ENCODE measurements around the gene AGPAT3. TPM values are rescaled to one million over a fixed set of nuclear protein-coding genes. Genes with fewer than 3 reads are reported as not detected.

Gene AGPAT3
- polyA plus RNA-seq, 1 donor, result 37.6 TPM

DNA sequence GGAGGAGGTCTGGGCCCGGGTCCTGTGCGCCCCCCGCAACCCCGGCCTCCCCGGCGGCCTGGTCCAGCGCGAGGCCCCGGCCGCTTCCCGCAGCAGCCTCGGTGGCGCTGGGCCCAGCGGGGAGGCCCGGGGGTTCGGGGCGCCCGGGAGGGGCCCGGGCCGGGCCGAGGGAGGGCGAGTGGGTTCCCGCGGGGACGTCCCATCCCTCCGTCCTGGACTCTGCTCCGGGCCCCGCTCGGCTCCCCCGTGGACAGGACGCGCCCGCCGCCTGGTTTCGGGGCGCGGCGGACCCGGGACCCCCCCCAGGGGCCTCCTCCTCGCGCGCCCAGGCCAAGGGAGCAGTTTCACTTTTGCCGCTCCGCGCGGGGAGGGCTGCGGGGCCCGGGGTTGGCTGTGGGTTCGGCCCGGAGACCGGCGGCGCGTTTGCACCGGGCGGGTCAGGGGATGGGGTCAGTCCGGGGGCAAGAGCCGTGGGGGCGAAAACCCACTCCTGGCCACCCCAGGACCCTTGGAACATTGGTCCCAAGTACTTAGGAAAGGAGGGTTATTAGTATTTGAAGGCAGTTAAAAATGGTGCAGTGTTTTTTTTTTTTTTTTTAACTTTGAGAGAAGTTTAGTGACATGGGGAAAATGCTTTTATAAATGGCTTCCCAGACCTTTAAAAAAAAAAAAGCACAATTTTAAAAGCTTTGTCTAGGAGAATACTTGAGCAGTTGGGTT, 677 bp downstream of the AGPAT3 start:
- peak; percentile 43 for DNase-seq

DNA sequence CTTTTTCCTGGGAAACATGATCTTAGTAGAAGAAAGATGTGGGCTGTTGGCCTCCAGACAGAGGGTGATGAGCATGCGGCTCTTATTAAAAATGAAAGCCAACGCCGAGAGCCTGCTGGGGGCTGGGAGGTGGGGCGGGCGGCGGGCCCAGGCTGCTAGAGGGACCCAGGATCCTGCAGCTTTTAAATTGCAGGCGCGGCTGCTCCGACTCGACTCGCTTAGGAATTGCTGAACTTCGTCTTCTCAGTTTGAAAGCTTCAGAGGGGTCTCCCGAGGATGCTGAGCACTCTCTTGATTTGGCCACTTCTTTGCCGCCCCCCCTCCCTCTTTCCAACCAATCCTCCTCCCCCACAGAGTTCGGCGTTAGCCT, 1.2 kb downstream of the AGPAT3 start:
- peak; percentile 52 for DNase-seq

DNA sequence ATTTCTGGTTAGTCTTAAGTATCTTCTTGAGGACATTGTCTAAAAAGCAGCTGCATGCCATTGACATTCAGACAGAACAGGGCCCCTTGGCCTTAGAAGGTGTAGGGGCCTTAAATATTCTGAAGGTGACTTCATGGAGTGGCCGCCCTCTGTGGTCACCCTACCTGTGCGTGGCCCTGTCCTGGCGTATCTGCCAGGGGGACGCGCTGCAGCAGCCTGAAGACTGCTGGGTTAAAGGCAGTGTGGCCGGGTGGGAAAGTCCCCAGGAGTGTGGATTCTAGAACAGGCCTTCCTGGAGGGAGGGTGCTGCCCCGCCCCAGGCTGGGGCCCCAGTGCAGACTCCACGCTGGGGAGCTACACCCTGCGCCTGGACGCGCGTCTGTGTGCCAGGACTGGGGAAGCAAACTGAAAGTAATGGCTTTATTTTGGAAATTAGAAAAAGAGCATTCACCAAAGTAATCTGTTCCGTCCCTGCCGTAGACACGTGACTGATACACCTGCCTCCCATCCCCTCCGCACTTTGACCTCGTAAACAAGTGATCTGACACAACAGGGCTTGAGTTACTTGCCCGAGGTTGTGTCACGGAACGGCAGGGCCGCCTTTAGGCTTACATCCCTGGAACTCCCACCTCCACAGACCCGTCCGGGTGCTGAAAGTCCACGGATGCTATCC, 1.8 kb downstream of the AGPAT3 start:
- no peak for DNase-seq

DNA sequence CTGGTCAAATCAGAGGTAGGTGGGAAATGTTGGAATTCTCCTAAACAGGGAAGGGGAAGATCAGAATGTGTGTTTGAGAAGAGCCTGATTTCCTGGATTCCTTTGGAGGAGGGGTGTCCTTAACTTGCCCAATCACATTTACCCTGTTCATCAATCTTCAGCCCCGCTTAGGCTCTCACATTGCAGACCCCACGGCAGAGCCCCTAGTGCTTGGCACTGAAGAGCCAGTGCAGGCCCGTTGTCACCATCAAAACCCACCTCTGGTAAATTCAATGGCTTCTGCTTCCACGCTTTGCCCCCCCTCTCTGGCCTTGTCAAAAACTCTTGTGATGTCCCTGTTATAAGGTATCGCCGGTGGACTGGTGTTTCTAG, 2.3 kb downstream of the AGPAT3 start:
- DNase-seq, result no peak

DNA sequence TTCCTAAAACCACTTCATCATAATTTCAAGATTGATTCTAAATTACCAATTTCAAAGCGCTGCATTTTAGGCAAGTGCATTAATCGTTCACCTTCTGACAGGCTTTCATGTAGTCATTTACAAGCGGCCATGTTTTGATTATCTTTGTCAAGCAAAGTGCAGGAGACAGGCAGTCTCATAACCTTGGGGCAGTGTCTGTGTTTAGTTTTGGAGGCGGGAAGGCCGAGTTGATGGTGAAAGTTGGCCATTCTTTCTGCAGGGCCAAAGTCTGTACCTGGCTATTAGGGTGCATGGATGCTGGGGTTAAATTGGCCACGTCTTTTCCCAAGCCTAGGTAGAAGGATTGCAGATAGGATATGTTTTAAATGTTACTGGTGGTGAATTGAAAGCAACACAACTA, 2.9 kb downstream of the AGPAT3 start:
- no peak for DNase-seq

DNA sequence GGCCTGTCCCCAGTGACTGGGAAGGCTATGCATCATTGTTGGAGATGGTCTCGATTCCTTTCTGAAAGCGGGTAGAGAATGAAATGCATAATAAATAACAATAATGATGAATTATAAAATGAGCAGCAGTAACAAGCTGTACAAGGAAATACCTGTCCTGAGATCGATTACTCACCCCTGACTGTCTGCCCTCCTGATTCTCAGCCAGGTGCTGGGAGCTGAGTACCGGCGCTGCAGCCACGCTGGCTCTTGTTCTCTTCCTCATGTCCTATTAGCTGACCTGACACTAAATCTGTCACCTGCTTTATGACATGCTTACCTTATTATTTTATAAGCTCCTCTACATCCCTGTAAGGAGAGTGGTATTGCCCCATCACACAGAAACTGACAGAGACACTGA, 3.4 kb downstream of the AGPAT3 start:
- DNase-seq, result no peak

DNA sequence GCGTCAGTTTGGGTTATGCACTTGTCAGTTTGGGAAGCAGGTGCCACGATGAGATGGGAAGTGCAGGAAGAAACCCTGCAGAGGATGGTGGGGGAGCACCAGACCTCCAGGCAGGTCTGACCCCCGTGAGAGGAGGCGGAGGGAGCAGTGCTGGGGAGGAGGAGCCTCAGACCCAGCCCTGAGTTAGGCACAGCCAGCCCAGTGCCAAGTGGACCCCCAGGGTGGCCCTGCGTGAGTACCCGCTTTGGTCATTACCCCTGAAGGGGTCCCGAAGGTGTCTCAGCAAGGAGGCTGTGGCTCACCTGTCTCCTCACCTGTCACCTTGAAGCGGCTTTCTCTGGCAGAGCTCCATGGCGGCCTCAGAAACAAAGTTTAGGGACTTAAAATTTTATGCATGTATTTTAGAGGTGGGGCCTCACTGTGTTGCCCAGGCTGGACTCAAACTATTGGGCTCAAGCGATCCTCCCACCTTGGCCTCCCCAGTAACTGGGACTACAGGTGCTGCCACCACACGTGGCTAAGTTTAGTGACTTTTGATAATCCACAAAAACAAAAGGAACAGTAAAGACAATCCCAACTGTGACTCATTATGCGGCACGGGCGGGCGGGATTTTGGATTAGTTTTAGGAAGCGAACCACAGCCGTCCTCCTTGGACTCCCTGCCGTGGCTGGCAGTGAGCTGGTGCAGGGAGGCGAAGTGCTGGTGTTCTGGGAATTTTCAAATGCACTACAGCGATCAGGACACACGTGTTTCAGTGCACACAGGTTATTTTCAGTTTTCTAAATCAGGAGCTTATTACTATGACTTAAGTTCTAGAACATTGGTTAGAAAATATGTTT, 4.7 kb downstream of the AGPAT3 start:
- no peak for DNase-seq

DNA sequence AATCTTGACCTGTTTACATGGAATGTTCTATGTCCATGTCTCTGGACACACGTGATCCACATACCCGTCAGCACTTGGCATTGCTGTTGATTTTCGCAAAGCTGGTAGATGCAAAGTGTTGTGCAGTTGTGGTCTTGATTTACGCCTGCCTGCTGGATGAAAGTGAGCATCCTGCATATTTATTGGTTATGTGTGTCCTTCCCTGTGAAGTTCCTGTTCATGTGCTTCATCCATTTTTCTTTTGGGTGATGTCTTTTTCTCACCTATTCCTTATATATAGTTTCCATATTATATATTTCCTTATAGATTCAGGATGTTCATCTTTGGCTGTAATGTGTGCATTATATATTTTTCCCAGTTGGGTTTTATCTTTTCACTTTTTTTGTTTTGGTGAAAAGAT, 6.5 kb downstream of the AGPAT3 start:
- DNase-seq, result no peak

DNA sequence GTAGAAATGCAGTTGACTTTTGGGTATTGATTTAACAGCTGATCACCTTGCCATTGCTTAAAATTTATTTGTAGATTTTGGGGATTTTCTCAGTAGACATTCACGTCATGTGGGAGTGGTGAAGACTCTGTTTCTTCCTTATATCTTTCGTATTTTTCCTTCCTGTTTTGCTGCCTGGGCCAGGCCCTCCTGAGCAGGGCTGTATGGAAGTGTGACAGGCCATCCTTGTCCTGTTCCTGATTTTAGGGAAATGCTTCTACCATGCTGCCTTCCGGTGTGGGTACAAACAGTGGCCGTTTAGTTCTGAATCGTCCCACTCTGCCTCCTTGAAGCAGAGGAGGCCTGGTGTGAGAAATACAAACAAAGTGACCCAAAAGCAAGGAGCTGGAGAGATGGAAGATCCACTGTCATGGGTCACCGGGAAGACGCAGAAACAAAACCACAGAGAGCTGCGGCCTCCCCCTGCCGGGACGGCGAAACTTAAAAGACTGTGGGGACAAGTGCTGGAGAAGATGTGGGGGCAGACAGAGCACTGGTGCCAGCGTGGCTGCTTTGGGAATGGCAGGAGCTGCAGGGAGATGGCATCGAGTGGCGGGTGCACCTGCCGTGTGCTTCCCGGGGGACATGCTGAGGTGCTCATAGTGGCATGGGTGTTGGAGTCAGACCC, 7.6 kb downstream of the AGPAT3 start:
- no peak for DNase-seq

DNA sequence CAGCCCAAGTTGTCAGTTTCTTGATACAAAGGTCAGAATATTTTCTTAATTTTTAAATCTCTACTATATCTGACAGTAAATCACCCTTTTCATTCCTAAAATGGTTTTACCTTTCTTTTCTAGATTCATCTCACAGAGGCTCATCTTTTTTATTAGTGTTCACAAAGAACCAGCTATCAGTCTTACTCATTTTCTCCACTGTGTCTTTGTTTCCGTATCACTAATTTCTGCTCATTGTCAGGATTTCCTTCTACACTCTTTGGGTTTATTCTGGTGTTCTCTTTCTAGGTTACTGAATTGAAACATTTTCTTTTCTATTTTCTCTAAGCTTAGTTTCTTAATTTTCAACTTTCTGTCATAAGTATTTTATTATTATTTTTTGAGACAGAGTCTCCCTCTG, 8.7 kb downstream of the AGPAT3 start:
- no peak for DNase-seq

DNA sequence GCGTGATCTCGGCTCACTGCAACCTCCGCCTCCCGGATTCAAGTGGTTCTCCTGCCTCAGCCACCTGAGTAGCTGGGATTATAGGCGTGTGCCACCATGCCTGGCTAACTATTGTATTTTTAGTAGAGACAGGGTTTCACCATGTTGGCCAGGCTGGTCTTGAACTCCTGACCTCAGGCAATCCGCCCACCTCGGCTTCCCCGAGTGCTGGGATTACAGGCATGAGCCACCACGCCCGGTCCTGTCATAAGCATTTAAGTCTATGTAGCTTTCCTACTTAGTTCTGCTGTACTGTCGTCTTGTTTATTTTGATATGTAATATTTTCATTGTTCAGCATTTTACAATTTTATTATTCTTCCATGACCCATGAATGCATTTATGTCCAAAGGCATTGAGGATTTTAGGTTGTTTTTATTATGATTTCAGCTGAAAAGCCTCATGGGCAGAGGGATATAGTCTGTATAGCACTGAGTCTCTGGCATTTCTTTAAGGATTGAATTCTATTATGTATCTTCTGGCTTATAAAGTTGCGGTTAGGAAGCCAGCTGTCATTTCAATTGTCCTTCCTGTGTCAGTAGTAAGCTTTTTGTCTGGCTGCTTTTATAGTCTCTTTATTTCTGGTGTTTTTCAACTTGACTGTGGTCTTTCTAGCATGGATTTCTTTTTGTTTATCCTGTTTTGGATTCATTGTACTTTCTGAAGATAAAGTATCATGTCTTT, 9.2 kb downstream of the AGPAT3 start:
- no peak for DNase-seq

DNA sequence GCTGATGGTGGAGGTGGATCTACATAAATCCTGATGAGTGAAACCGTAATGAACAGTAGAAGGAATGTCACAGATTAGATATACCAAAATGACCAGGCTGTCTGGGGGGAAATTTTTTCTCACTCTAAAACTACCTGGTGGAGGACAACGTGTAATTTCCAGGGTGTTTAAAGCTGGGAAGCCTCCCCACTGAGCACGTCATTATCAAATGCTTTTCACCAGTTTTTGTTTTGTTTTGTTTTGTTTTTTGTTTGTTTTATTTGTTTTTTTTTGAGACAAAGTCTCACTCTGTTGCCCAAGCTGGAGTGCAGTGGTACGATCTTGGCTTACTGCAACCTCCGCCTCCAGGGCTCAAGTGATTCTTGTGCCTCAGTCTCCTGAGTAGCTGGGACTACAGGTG, 11.6 kb downstream of the AGPAT3 start:
- no peak for DNase-seq

DNA sequence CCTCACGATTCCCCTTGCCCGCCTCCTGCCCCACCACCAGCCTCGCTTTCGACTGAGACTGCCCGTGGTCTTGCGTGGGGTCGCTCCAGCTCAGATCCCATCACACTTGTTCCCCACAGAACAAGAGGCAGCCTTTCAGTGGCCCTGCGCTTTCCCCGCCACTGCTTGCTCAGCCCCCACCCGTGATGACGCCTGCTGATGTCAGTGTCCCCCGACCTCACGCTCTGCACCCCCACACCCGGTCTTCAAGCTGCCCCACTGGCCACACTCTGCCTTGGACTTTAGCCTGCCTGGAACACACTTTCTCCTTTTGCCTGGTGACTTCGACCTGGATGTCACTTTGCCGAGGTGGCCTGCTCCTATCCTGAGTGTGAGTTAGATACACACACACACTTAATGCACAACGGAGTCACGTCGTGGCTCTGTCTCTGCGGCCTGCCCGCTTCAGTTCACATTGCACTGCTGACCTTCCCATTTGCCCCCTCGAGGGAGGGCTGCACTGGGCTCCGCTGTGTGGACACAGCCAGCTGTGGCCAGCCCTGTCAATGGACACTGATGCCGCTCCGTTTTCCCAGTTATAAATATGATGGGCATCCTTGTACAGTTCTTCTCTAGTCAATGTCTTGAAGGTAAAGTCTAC, 13.0 kb downstream of the AGPAT3 start:
- DNase-seq, result no peak

DNA sequence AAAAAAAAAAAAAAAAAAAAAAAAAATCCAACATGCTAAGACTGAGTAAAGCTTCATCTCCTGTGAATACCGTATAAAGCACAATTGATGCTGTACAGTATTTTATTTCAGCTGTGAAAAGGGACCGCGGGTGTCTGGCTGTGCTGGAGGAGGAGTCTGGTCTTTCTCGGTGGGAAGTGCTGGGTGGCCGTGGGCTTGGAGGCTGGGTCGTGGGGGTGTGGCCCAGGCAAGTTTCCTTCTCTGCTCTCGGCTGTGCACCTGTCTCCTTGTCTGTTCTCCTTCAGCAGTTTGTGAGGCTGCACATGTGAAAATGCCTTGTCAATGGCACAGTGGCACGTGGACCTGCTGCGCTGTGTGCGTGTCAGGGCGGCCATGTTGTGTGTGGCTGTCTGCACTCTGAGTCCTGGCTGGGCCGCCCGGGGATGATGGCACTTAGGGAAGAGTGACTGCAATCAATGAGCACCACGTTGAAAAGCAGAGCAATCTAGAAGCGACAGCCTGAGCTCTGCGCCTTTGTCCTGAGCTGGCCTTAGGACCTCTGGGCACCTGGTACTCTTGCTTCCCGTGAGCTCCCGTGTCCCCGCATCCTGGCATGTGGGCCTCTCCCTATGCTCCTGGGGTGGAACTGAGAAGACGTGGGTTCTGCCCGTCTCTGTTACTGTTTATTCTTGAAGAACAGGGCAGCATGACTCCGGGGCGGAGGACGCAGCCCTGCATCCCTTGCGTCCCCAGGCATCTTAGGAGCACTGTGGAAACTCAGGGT, 14.5 kb downstream of the AGPAT3 start:
- DNase-seq, result no peak

DNA sequence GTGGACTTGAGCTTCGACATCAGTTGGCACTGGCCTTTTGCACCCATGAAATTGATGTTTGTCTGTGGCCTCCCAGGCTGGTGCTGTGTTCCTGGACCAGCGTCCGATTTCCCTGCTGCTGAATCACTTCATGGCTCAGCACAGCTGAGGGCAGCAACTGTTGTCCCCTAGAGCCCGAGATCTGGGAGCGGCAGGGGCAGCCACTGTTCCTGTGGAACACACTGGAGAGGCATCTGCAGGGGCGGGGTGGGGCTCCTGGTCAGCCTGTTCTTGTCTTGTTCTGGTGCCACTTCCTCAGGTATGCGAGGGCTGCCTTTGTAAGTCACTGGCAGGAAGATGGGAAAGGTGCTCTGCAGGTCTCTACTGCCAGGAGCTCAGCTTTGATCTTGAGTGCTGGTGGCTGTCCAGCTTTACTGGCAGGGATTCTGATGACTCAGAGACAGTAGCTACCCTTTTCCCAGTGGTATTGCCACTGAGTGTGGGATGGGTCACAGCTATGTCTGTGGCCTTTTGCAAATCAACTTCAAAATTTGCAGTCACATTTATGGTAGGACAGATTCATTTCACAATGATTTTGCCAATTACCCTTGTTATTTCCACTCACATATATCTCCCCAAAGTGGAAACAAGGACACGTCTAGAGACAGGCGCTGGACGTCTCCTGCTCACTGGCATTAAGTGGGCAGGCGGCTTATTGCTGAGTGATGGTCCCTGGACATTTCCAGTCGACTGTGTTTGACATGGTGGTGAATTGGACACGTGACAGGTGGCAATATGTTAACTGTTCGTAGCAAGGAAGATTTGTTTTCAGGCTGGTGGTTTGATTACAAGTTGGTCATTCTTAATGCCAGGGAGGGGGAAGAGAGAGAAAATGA, 15.3 kb downstream of the AGPAT3 start:
- no peak for DNase-seq

DNA sequence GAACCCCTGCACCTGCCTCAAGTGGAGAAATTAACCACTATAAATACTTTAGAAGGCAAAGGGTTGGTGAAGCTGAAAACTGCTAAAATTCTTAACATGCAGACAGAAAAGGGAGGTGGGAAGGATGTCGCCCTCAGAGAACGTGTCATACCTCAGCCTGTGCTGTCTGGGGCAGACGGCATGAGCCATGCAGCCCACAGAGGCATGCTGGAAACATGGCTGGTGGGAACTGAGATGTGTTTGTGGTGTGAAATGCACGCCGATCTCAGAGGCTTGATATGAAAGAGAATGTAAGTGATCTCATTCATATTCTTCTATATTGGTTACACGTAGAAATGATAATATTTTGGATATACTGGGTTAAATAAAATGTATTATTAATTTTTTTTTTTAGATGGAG, 16.3 kb downstream of the AGPAT3 start:
- DNase-seq, result no peak

DNA sequence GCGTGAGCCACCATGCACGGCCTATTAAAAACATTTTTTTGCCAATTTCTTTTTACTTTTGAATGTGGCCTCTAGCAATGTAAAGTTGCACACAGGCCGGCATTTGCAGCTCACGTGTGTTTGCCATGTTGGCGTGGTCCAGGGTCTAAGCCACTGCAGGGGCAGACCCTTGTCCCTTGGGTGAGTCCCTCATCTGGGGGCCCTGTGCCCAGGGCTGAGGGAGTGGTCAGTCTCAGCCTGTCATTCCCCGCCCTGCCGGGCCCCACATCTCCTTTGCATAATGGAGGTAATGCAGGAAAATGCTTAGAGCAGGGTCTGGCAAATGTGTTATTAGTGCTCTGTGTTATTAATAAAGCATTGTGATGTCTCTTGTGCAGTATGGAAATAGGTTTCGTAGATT, 16.9 kb downstream of the AGPAT3 start:
- DNase-seq, result no peak

DNA sequence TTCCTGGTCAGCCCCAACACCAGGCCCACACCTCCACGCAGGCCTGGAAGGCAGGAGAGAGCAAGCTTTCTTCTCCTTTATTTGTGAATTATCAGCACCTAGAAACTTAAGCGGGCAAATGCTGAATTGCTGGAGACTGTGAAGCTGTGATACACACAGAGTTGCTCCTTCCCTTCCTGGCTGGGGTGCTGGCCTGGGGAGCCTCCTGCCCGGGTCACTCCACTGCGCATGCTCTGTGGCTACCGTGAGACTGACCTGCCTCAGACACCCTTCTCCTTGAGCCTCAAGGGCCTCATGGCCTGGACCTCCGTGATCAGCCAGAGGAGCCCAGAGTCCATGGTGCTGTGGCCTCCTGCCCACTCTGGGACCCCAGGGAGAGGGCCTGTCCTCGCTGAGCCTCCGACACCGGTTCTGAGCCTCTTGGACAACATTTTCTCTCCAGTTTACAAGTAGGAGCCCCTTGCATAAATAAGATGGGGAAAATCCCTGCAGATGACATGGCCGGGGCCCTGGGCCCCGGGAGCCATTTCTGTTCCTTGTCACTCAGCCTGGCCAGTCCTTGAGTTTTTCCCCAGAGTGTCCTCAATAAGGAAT, 18.0 kb downstream of the AGPAT3 start:
- DNase-seq, result no peak

DNA sequence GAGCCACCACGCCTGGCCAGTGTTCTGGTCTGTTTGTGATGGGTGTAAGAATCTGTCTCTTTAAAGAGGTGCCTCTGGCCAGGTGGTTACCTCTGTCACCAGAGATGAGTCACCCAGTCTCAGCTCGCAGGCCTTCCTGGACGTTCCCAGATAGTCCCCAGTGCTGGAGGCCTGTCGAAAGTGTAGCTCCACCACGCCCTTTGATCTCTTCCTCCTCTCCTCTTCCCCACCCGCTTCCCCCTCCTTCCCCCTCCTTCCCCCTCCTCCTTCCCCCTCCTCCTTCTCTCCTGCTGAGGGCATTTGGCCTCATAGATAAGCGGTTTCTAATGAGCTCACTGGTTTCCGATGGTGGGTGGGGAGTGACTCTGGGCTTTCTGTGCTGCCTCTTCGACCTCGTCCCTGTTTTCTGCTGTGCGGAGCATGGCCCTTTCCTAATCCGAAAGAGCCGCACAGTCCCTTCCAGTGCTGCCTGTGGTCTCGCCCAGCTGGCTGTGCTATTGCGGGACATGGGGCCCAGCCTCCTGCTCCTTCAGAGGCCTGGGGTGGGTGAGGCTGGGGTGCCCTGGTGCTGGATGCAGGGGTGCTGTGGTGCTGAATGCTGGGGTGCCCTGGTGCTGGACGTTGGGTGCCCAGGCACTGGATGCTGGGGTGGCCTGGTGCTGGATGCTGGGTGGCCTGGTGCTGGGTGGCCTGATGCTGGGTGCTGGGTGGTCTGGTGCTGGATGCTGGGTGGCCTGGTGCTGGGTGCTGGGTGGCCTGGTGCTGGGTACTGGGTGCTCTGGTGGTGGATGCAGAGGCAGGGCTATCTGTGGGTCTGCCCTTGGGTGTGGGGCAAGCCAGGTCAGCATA, 19.2 kb downstream of the AGPAT3 start:
- no peak for DNase-seq

Data from hindlimb muscle (tissue), 1 donor.